ENCODE data around the gene GOLGA3.
"Not testable (repeated sequence)": the region's sequence is repeated elsewhere in the genome, so short reads cannot be mapped to it uniquely, and the experiment has no call there.

Gene GOLGA3

GRCh38 chr12:132818562-132818961 is 10.1 kb downstream of the GOLGA3 start:
- peak in 1 of 2 donors; percentile 18 for DNase-seq (ENCODE audit: low read depth in 2 of 2, low spot score in 1 of 2)

- no peak for DNase-seq (ENCODE audit: low read depth in 2 of 2, low spot score in 1 of 2)
Observed at GRCh38 chr12:132814232-132814631, 14.4 kb downstream of the GOLGA3 start.

DNA sequence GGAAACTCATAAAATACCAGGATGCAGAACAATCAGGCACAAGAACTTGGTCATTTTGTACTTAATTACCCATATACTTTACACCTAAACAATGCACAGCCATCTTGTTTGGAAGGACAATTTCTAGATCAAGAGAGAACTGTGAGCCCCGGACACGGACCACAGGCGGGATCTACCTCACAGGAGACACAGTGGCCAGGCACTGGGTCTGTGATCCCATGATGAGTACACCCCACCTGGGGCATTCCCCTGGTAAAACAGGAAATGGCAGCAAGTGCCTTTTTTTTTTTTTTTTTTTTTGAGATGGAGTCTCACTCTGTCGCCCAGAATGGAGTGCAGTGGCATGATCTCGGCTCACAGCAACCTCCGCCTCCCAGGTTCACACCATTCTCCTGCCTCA is 15.2 kb downstream of the GOLGA3 start:
- no peak for DNase-seq (ENCODE audit: low read depth in 2 of 2, low spot score in 1 of 2)

DNA sequence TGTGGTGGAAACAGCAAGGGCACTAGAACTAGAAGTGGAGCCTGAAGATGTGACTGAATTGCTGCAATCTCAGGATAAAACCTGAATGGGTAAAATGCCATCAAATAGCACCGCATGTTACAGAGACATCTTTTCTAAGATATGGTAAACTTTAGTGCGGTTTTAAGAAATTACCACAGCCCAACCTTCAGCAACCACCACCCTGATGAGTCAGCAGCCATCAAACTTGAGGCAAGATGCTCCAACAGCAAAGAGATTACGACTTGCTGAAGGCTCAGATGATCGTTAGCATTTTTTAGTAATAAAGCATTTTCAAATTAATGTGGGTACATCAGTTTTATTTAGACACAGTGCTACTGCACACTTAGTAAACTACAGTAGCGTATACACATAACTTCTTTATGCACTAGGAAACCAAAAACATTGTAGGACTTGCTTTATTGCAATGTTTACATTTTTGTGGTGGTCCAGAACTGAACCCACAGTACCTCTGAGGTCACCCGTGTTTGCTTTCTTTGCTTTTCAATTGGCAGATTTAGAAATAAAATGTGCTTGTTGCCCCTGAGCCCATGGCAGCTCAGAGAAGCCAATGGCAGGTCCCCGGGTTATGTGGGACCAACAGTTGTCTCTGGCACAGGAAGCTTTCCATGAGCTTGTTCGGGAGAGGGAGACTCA is 15.9 kb downstream of the GOLGA3 start:
- DNase-seq (ENCODE audit: low read depth in 2 of 2, low spot score in 1 of 2): peak in 1 of 2 donors; percentile 21

DNA sequence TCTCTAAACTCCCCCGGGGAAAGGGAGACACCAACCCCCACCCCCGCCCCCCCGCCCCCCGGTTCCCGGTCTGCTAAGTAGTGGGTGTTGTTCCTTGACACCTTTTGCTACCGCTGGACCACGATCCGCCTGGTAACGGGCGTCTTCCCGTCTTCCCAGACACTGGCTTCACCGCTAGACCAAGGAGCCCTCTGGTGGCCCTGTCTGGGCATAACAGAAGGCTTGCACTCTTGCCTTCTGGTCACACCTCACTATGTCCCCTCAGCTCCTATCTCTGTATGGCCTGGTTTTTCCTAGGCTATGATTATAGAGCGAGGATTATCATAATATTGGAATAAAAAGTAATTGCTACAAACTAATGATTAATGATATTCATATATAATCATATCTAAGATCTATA is 19.3 kb downstream of the GOLGA3 start:
- DNase-seq (ENCODE audit: low read depth in 2 of 2, low spot score in 1 of 2): not testable (repeated sequence)

GRCh38 chr12:132807295-132808092 is 21.2 kb downstream of the GOLGA3 start:
- DNase-seq (ENCODE audit: low read depth in 2 of 2, low spot score in 1 of 2): no peak

DNA sequence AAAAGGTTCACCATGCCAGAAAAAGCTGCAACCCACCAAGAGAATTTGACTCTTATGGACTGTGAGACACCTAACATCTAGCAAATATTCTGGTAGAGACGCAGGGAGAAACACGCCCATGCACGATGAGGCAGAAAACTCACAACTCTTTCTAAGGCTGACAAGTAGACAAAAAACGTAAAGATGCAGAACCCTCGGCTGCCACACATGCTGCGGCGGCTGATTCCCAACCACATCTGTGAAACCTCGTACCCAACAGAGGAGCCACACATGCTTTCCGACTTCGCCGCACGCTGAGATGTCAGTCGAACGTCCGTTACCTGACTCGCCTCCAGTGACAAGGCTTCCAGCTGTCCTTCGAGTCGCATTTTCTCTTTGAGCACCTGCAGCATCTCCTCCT is 21.8 kb downstream of the GOLGA3 start:
- no peak for DNase-seq (ENCODE audit: low read depth in 2 of 2, low spot score in 1 of 2)

- DNase-seq (ENCODE audit: low read depth in 2 of 2, low spot score in 1 of 2): no peak
Observed at GRCh38 chr12:132804426-132804861, 24.2 kb downstream of the GOLGA3 start.

GRCh38 chr12:132803888-132804287 is 24.8 kb downstream of the GOLGA3 start:
- no peak for DNase-seq (ENCODE audit: low read depth in 2 of 2, low spot score in 1 of 2)

GRCh38 chr12:132803125-132803524 is 25.5 kb downstream of the GOLGA3 start:
- DNase-seq (ENCODE audit: low read depth in 2 of 2, low spot score in 1 of 2): no peak

DNA sequence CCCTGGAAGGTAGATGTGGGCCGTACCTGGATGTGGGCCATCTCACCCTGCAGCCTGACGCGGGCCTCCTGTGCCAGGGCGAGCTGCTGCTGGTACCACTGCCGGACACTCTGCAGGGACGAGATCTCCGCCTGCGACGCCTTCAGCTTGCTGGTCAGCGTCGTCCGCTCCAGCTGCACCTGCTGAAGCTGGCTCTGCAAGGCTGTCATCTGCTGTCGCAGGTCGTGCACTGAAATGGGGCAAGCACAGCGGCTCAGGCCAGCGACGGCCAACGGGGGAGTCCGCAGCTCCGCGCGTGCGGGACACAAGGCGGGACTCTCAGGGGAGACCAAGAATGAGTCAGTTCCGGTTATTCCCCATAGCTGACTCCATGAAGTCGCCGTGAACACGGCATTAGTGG is 26.9 kb downstream of the GOLGA3 start:
- DNase-seq (ENCODE audit: low read depth in 2 of 2, low spot score in 1 of 2): no peak

DNA sequence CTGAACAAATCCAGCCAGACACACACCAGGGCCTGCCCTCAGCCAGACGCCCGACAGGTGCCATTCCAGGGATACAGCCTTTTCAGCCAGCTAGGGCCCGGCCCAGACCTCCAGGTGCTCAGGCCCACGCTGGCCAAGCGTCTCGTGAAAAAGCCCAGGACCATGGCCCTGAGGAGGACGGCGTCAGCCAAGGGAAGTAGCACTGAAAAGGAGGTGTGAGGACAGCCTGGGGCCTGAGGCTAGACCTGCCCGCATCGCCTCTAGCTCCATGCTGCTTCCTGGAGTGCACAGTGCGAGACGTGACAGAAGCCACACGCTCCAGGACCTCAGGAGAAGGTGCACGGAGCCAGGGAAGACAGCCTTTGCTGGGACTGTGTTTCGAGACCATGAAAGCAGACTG is 29.8 kb downstream of the GOLGA3 start:
- no peak for DNase-seq (ENCODE audit: low read depth in 2 of 2, low spot score in 1 of 2)

DNA sequence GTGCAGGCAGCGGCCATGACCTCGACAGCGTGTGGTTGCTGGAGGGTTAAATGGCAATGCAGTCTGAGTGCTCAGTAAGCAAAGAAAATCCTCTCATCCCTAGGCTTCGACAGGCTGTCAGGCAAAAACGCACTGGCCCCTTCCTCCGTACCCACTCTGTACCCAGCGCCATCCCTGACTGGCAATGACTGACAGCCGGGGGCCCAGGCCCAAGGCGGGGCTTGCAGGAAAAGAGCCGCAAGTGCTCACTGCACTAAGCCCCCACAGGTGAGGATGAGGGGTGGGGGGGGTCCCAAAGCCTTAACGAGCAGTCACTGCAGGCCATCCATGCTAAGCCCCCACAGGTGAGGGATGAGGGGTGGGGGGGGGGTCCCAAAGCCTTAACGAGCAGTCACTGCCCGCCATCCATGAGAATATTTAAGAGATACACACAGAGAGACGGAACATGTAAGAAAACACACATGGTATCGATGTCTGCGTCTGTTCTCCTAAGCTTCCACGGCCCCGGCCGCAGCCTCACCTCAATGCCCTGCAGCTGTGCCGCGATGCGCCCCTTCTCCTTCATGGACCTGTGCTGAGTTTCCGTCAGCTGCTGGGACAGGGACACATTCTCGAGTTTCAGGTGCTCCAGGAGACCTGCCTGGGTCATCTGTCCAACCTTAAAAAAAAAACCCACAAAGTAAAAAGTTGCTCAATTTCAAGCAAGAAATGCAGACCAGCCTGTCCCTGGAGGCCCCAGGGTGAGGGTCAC is 30.7 kb downstream of the GOLGA3 start:
- no peak for DNase-seq (ENCODE audit: low read depth in 2 of 2, low spot score in 1 of 2)

GRCh38 chr12:132795847-132796246 is 32.8 kb downstream of the GOLGA3 start:
- no peak for DNase-seq (ENCODE audit: low read depth in 2 of 2, low spot score in 1 of 2)

GRCh38 chr12:132791940-132792339 is 36.7 kb downstream of the GOLGA3 start:
- DNase-seq (ENCODE audit: low read depth in 2 of 2, low spot score in 1 of 2): not testable (repeated sequence)

GRCh38 chr12:132789099-132789471 is 39.6 kb downstream of the GOLGA3 start:
- DNase-seq (ENCODE audit: low read depth in 2 of 2, low spot score in 1 of 2): no peak

DNA sequence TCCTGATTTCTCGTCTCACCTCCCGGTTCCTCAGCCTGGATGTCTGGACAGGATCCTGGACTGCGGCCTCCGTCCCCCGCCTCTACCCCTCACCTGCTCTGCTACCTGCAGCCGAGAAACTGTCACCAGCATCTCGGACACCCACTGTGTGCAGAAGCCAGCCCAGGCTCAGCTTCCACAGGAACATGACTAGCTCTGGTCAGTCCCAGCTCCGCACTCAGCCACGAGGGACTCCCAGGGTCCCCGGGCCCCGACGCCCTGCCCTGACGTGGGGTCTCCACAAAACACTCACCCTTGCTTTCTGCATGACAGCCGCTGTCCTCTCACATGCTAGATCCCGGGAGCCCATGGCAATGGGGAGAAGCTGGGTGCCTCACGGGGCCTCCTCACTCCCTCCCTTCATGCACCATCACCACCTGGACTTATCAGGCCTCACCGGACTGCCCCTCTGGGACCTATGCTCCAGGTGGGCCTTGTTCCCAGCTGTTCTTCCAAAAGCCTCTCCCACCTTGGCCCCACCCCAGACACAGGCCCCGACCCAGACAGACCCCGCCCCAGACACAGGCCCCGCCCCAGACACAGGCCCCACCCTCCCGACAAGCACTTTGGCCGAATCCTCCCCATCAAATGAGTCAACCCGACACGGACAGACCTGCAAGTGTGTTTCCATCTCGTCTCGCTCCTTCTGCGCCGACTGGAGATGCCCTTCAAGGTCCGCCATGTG is 40.1 kb downstream of the GOLGA3 start:
- no peak for DNase-seq (ENCODE audit: low read depth in 2 of 2, low spot score in 1 of 2)

GRCh38 chr12:132787877-132788276 is 40.8 kb downstream of the GOLGA3 start:
- DNase-seq (ENCODE audit: low read depth in 2 of 2, low spot score in 1 of 2): no peak

DNA sequence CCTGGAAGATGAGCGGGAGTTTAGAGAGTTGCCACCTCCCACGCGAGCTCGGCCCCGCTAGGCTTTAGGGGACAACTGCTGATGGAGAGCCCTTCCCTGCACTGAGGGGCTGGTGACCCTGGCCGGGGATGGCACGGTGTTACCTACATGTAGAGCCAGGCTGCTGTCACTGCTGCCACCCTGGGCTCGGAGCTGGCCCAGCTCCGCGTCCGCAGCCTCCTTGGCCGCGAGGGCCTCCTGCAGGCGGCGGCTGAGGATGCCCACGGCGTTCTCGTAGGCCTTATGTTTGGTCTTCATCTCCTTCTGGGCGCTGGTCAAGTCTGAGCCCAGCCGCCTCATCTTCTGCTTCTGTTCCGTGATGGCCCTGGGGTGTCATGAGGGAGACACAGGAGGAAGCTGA is 42.5 kb downstream of the GOLGA3 start:
- DNase-seq (ENCODE audit: low read depth in 2 of 2, low spot score in 1 of 2): no peak

DNA sequence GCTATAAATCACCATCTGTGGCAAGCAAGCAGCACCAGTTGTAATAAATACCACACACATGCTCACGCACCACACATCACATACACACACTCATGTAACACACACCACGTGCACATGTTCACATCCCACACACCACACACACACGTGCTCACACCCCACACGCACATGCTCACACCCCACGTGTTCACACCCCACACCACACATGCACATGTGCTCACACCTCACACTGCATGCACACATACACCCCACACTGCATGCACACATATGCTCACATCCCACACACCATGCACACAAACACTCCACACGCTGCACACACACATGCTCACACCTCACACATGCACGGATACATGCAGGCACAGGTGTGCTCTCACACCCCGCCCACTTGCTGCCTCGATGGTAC is 44.1 kb downstream of the GOLGA3 start:
- no peak for DNase-seq (ENCODE audit: low read depth in 2 of 2, low spot score in 1 of 2)

DNA sequence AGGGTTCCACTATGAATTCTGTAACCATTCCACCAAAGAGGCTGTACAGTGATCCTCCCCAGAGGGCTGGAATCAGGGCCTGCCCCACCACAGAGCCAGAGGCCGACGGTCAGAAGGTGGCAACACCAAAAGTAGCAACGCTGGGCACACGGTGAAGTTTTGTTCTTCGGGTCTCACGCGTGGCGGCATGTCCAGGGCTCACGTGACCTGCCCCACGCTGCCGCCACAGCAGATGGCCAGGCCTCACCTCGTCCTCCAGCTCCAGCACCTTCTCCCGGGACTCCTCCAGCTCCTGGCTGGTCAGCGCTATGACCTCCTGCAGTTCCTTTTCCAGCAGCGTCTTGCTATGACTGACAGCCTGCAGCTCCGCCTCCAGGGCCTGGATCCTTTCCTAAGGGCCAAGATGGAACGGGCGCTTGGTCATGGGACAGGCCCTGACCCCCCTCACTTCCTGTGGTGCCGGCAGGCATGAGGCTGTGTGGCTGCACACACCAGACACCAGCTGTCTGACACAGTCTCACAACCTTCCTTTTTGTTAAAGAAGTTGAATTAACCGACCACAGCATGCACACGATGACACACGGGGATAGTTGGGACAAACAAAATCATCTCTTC is 44.6 kb downstream of the GOLGA3 start:
- DNase-seq (ENCODE audit: low read depth in 2 of 2, low spot score in 1 of 2): no peak
